Suprapubic skin (tissue), 4 donors: ENCODE results near the gene OSBPL9. TPM values are rescaled to one million over a fixed set of nuclear protein-coding genes. Genes with fewer than 3 reads are reported as not detected.

Source experiments
- DNase-seq, 2 donors: peaks; one replicate each; pipeline ENCODE4 v3.0.0-alpha.2; 2019; ENCODE audit warnings: low spot score in 2 of 2
- H3K27ac ChIP-seq: fragments of 200-600 bp; sonication (generic); one replicate; pipeline ENCODE4 v1.5.1; 2019
- H3K27me3 ChIP-seq: fragments of 200-600 bp; sonication (generic); one replicate; pipeline ENCODE4 v1.5.1; 2019
- H3K36me3 ChIP-seq: fragments of 200-600 bp; sonication (generic); one replicate; pipeline ENCODE4 v1.5.1; 2019
- H3K4me1 ChIP-seq: fragments of 200-600 bp; sonication (generic); one replicate; pipeline ENCODE4 v1.5.1; 2019
- H3K4me3 ChIP-seq: fragments of 200-600 bp; sonication (generic); one replicate; pipeline ENCODE4 v1.5.1; 2019; ENCODE audit warnings: mild to moderate bottlenecking
- H3K9me3 ChIP-seq: fragments of 200-600 bp; sonication (generic); one replicate; pipeline ENCODE4 v1.5.1; 2019
- CTCF ChIP-seq, 2 donors: fragments of 200-600 bp in 1 of 2; fragments of 450-650 bp in 1 of 2; sonication (generic) in 1 of 2; IDR thresholded peaks; one replicate each; pipeline ENCODE4 v1.5.1; 2016 to 2019; ENCODE audit warnings: antibody characterized with exemption in 2 of 2, mild to moderate bottlenecking in 1 of 2, moderate library complexity in 1 of 2
- EP300 ChIP-seq: sonication (generic); formaldehyde crosslinking; IDR thresholded peaks from one replicate; pipeline ENCODE4 v1.6.1; 2017; ENCODE audit warnings: antibody characterized with exemption
- POLR2A ChIP-seq, 2 donors: fragments of 450-650 bp; IDR thresholded peaks; one replicate each; pipeline ENCODE4 v1.6.1; 2017; ENCODE audit warnings: antibody characterized with exemption in 2 of 2, mild to moderate bottlenecking in 2 of 2, moderate library complexity in 2 of 2
- POLR2AphosphoS5 ChIP-seq, 3 donors: sonication (generic); formaldehyde crosslinking; IDR thresholded peaks; one replicate each; pipeline ENCODE4 v1.6.1; 2017; ENCODE audit warnings: antibody characterized with exemption in 3 of 3
- WGBS: methylation state at CpG from one replicate; pipeline ENCODE4 v1.1.5; 2018; 5-methylcytosine and 5-hydroxymethylcytosine counted together
- total RNA-seq, 4 donors: library from RNA; depleted of rRNA; stranded (reverse); fragments of >200 nt; gene quantifications; one replicate each; pipeline ENCODE4 v1.1.0, GENCODE V29; 2016

Gene OSBPL9
- total RNA-seq, 4 donors from 2014 or later: 49.7 to 166 (median 90.4) TPM

GRCh38 chr1:51686450-51686849 lies 69.6 kb downstream of the OSBPL9 start:
- Histone ChIP-seq H3K4me3 (no peak overlapping the region), H3K27me3 (no peaks in the 10 kb centered on the region), H3K27ac (no peak overlapping the region), H3K36me3 (no peaks in the 10 kb centered on the region), H3K9me3 (no peaks in the 10 kb centered on the region), H3K4me1 (peaks cover 10% of the 10 kb centered on the region)
- WGBS: 46% methylated on average over 2 of the region's 2 CpGs
- no peak for DNase-seq
- no peak for TF ChIP-seq POLR2AphosphoS5 (IDR thresholded peaks at IDR 0.05)
- TF ChIP-seq POLR2A (IDR thresholded peaks at IDR 0.05): no peak
- TF ChIP-seq EP300: no peak
- no peak for TF ChIP-seq CTCF (IDR thresholded peaks at IDR 0.05)

- peaks cover 27% of the 10 kb centered on the region for H3K4me1 ChIP-seq
- H3K9me3 ChIP-seq: no peaks in the 10 kb centered on the region
- TF ChIP-seq CTCF (IDR thresholded peaks at IDR 0.05): no peak
- TF ChIP-seq EP300: no peak
- TF ChIP-seq POLR2AphosphoS5 (IDR thresholded peaks at IDR 0.05): no peak
- TF ChIP-seq POLR2A (IDR thresholded peaks at IDR 0.05): no peak
- no peaks in the 10 kb centered on the region for H3K36me3 ChIP-seq
- DNase-seq: no peak
- H3K27ac ChIP-seq: no peak overlapping the region
- H3K4me3 ChIP-seq: no peak overlapping the region
- no peaks in the 10 kb centered on the region for H3K27me3 ChIP-seq
Observed at GRCh38 chr1:51689075-51689440, 72.2 kb downstream of the OSBPL9 start.

- H3K4me3 ChIP-seq: no peak overlapping the region
- H3K9me3 ChIP-seq: no peaks in the 10 kb centered on the region
- no peaks in the 10 kb centered on the region for H3K36me3 ChIP-seq
- no peaks in the 10 kb centered on the region for H3K27me3 ChIP-seq
- TF ChIP-seq POLR2AphosphoS5 (IDR thresholded peaks at IDR 0.05) (no peak), POLR2A (IDR thresholded peaks at IDR 0.05) (no peak), CTCF (IDR thresholded peaks at IDR 0.05) (no peak), EP300 (no peak)
- peaks cover 29% of the 10 kb centered on the region for H3K4me1 ChIP-seq
- DNase-seq: no peak
- H3K27ac ChIP-seq: no peak overlapping the region
Observed at GRCh38 chr1:51689643-51690042, 72.8 kb downstream of the OSBPL9 start.

GRCh38 chr1:51690285-51690961 lies 73.5 kb downstream of the OSBPL9 start:
- H3K4me1 ChIP-seq: peaks cover 29% of the 10 kb centered on the region

GRCh38 chr1:51691920-51692319 lies 75.0 kb downstream of the OSBPL9 start:
- no peaks in the 10 kb centered on the region for H3K36me3 ChIP-seq
- H3K27me3 ChIP-seq: no peaks in the 10 kb centered on the region
- no peak overlapping the region for H3K4me3 ChIP-seq
- H3K9me3 ChIP-seq: no peaks in the 10 kb centered on the region
- WGBS: 92% methylated on average over 5 of the region's 5 CpGs
- no peak for DNase-seq
- H3K27ac ChIP-seq: no peak overlapping the region
- TF ChIP-seq EP300 (no peak), CTCF (IDR thresholded peaks at IDR 0.05) (no peak), POLR2AphosphoS5 (IDR thresholded peaks at IDR 0.05) (no peak), POLR2A (IDR thresholded peaks at IDR 0.05) (no peak)
- peaks cover 29% of the 10 kb centered on the region for H3K4me1 ChIP-seq

More at GRCh38 chr1:51690285-51690961, 73.5 kb downstream of the OSBPL9 start:
- no peaks in the 10 kb centered on the region for H3K27me3 ChIP-seq
- DNase-seq: no peak
- 71% methylated on average over 3 of the region's 3 CpGs for WGBS
- no peak overlapping the region for H3K4me3 ChIP-seq
- no peaks in the 10 kb centered on the region for H3K36me3 ChIP-seq
- TF ChIP-seq POLR2AphosphoS5 (IDR thresholded peaks at IDR 0.05) (no peak), EP300 (no peak), CTCF (IDR thresholded peaks at IDR 0.05) (no peak), POLR2A (IDR thresholded peaks at IDR 0.05) (no peak)
- H3K27ac ChIP-seq: no peak overlapping the region
- no peaks in the 10 kb centered on the region for H3K9me3 ChIP-seq
